ENCODE data around the gene SFI1.

DNA sequence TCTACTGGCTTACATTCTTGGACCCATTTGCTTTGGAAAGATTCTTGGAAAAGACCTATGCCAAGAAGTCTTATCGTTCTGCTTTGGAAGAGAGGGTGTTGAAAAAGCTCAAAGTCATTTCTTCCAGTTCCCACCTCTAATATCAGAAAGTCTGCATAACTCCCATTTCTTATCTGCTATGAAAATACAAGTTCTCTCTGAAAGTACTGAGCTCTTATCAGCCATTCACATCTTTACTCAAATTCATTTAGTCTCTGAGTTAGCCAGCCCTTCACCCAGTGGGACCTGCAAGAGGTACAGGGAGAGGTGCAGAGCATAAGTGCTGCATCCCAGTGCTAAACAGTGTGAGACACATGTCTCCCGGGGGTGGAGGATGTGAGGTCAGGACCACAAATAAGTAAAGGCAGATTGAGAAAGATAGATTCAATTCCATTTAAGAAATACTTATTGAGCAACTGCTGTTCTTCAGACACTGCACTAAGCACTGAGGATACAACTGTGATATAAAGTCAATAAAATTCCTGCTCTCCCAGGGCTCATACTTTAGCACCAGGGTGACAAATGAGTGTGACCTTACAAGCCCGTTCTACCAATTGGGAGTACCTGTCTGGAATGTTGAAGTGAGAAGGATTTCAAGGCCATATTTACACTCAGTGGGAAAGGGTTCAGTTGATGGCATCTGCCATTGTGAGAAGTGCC, 89.0 kb downstream of the SFI1 start:
- TF ChIP-seq POLR2A (IDR thresholded peaks at IDR 0.05) = no peak
- TF ChIP-seq, protein P1, sequence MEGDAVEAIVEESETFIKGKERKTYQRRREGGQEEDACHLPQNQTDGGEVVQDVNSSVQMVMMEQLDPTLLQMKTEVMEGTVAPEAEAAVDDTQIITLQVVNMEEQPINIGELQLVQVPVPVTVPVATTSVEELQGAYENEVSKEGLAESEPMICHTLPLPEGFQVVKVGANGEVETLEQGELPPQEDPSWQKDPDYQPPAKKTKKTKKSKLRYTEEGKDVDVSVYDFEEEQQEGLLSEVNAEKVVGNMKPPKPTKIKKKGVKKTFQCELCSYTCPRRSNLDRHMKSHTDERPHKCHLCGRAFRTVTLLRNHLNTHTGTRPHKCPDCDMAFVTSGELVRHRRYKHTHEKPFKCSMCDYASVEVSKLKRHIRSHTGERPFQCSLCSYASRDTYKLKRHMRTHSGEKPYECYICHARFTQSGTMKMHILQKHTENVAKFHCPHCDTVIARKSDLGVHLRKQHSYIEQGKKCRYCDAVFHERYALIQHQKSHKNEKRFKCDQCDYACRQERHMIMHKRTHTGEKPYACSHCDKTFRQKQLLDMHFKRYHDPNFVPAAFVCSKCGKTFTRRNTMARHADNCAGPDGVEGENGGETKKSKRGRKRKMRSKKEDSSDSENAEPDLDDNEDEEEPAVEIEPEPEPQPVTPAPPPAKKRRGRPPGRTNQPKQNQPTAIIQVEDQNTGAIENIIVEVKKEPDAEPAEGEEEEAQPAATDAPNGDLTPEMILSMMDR (IDR thresholded peaks at IDR 0.05) = no peak

All from thyroid gland (tissue), 4 donors.